Measurements from ENCODE around the gene NPRL2. TPM values are rescaled to one million over a fixed set of nuclear protein-coding genes. Genes with fewer than 3 reads are reported as not detected.

NPRL2 gene
- total RNA-seq, 1 experiment from 2014 or later: 20.6 TPM

- no peaks in the 10 kb centered on the region for H3K9me3 Mint-ChIP-seq
- H3K4me3 Mint-ChIP-seq: no peak overlapping the region
- H3K27me3 Mint-ChIP-seq (ENCODE audit: low read depth): no peaks in the 10 kb centered on the region
- DNase-seq (ENCODE audit: low spot score): no peak
- no peak for ATAC-seq
- POLR2A ChIA-PET: interaction anchor here (0.6 kb wide), 1 partner anchor 1613 kb away, joined by 5 read pairs; no protein-coding TSS in a partner anchor
- no peak overlapping the region for H3K27ac Mint-ChIP-seq
- peaks cover 34% of the 10 kb centered on the region for H3K4me1 Mint-ChIP-seq
- no peak for TF ChIP-seq OVOL2 (CRISPR knock-in tag; IDR thresholded peaks at IDR 0.05; ENCODE audit: borderline replicate concordance)
- no peak for TF ChIP-seq GRHL2 (CRISPR knock-in tag; IDR thresholded peaks at IDR 0.05; ENCODE audit: insufficient replicate concordance, severe bottlenecking)
- TF ChIP-seq MAX (CRISPR knock-in tag; IDR thresholded peaks at IDR 0.05): no peak
- H3K36me3 Mint-ChIP-seq: peaks cover 14% of the 10 kb centered on the region
- CTCF ChIA-PET: no interaction called here
These were observed 4.3 kb upstream of the NPRL2 start for GRCh38 chr3:50354850-50355249.

- peaks cover 32% of the 10 kb centered on the region for H3K4me1 Mint-ChIP-seq
- peaks cover 14% of the 10 kb centered on the region for H3K36me3 Mint-ChIP-seq
- DNase-seq (ENCODE audit: low spot score): no peak
- no peaks in the 10 kb centered on the region for H3K9me3 Mint-ChIP-seq
- no peak overlapping the region for H3K27ac Mint-ChIP-seq
- H3K4me3 Mint-ChIP-seq: no peak overlapping the region
- H3K27me3 Mint-ChIP-seq (ENCODE audit: low read depth): no peaks in the 10 kb centered on the region
- ATAC-seq: no peak
- CTCF ChIA-PET: interaction anchor here (0.5 to 2.1 kb wide), 3 partner anchors 17 to 188 kb away, joined by 4 to 10 read pairs (median 6); no protein-coding TSS in a partner anchor
- no peak for TF ChIP-seq PREB (CRISPR knock-in tag; IDR thresholded peaks at IDR 0.05; ENCODE audit: borderline replicate concordance)
- no peak for TF ChIP-seq MAX (CRISPR knock-in tag; IDR thresholded peaks at IDR 0.05)
- TF ChIP-seq JAZF1 (CRISPR knock-in tag; IDR thresholded peaks at IDR 0.05): no peak
- TF ChIP-seq ZNF396 (CRISPR knock-in tag; IDR thresholded peaks at IDR 0.05; ENCODE audit: borderline replicate concordance): no peak
- no peak for TF ChIP-seq ZNF671 (CRISPR knock-in tag; IDR thresholded peaks at IDR 0.05)
- no peak for TF ChIP-seq FOXJ3 (CRISPR knock-in tag; IDR thresholded peaks at IDR 0.05; ENCODE audit: borderline replicate concordance)
- TF ChIP-seq NR1H2 (CRISPR knock-in tag; IDR thresholded peaks at IDR 0.05): no peak
- no peak for TF ChIP-seq ATF3 (CRISPR knock-in tag; conservative IDR thresholded peaks at IDR 0.05)
- no peak for TF ChIP-seq TCF7 (CRISPR knock-in tag; IDR thresholded peaks at IDR 0.05; ENCODE audit: low read depth)
- no peak for TF ChIP-seq MLX (CRISPR knock-in tag; IDR thresholded peaks at IDR 0.05)
- no peak for TF ChIP-seq IRF1 (CRISPR knock-in tag; IDR thresholded peaks at IDR 0.05)
- no peak for TF ChIP-seq NR2C2 (CRISPR knock-in tag; IDR thresholded peaks at IDR 0.05)
- no peak for TF ChIP-seq SOX15 (CRISPR knock-in tag; IDR thresholded peaks at IDR 0.05)
- TF ChIP-seq GABPB1 (CRISPR knock-in tag; IDR thresholded peaks at IDR 0.05): no peak
- no peak for TF ChIP-seq ZBTB21 (CRISPR knock-in tag; IDR thresholded peaks at IDR 0.05; ENCODE audit: borderline replicate concordance)
- TF ChIP-seq ZNF219 (CRISPR knock-in tag; IDR thresholded peaks at IDR 0.05; ENCODE audit: borderline replicate concordance): no peak
- no peak for TF ChIP-seq TEAD1 (CRISPR knock-in tag; IDR thresholded peaks at IDR 0.05)
- TF ChIP-seq ZNF121 (CRISPR knock-in tag; IDR thresholded peaks at IDR 0.05): no peak
- POLR2A ChIA-PET: interaction anchor here (0.6 kb wide), 1 partner anchor 1614 kb away, joined by 5 read pairs; no protein-coding TSS in a partner anchor
These were observed 3.7 kb upstream of the NPRL2 start for GRCh38 chr3:50354186-50354764.

All from WTC11 (cell line).